ENCODE measurements around the gene CASP3.

CASP3 gene

DNA sequence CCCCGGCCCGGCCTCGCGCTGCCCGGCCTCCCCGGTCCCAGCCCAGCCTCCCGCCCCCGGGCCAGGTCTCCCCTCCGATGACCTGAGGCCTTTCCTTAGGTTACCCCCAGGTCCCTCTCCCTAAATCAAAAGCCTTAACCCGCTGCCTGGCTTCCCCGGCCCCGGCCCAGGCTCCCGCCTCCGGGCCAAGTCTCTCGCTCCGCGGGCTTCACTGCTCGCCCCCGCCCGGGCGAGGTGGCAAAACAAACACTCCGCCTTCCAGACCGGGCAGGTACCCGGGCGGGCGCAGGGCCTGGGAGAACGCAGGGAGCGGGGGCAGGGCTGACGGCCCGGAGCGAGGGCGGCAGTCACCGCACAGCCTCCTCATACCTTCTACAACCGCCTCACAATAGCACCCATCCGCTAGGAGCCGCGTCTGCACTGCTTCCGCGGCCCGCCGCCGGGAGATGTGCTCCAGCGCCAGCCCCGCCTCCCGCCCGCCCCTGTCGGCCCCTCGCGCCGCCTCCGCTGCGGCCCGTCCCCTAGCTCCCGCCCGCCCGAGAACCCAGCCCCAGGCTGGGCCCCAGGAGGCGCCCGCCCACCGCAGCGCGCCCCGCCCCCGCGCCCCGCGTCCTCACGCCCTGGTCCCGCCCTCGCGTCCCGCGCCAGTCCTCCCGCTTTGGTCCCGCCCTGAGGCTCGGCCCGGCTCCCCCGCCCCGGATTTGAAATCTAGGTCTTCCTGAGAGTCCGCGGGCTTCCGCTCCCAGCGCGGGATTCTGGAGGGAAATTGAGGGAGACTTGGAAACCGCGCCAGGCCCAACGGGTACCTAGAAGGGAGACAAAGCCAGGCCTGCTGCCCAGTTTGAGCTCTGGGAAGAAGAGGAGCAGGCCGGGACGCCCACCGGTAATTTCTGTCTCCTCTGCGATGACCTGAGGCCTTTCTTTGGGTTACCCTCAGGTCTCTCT, at the start of gene CASP3, which contains the start of gene PRIMPOL:
Gene CASP3 (minus strand): TSS at position 422 of the 945 bp plus-strand sequence. CDS start 10,994 bp downstream, outside the sequence.
Gene PRIMPOL (plus strand): TSS at position 713 of the 945 bp plus-strand sequence. CDS start 7,403 bp downstream, outside the sequence.
- peak; percentile 73 for DNase-seq (ENCODE audit: extremely low spot score, insufficient read length, low read depth)
- FAIRE-seq, result peak; percentile 87

DNA sequence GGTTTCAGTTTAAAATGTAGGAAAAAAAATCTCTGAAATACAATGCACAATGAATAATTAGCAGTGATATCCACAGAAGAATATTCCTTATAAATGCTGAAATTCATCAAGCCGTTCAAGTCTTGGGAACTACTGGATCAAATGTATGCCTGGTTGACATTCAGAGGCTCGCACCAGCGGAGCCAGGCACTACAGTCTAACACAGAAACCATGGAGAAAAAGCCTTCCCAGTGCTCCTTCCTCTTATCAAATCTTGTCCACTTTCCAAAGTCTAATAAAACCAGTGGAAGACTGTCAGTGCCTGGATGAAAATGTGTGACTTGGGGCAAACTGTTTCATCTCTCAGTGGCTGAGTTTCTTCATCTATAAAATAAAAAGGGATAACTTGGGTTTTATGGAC, 48.7 kb upstream of the CASP3 start:
- FAIRE-seq (no peak), DNase-seq (ENCODE audit: extremely low spot score, insufficient read length, low read depth) (no peak)

DNA sequence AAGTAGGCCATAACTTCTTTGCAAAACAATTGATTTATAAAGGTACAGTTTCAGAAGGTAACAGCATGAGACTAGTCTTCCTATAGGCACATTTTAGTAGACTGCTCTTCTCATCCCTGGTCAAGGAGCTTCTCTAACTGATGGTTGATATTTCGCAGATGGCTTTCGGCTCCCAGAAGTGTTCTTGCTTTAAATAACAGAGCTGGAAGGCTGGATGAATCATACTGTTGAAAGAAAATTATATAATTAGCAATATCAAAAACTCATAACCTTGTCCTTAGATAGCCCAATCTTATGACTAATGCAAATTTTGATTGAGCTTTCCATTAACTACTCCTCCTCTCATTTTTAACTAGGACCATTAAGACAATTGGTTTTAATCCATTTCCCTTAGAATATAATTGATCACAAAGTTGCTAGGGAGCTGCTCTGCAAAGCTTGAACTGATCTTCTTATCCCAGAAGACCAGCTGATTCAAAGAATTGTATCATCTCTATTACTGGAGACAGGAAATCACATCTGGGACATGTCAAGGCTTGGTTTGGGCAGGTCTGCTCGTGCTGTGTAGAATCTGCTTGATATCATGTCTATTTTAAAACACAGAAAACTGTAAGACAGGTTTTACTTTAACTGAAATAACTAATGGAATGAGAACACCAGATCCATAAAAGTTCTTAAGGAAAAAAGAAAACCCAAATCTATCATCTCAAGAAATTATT, 46.1 kb upstream of the CASP3 start:
- FAIRE-seq, result no peak

DNA sequence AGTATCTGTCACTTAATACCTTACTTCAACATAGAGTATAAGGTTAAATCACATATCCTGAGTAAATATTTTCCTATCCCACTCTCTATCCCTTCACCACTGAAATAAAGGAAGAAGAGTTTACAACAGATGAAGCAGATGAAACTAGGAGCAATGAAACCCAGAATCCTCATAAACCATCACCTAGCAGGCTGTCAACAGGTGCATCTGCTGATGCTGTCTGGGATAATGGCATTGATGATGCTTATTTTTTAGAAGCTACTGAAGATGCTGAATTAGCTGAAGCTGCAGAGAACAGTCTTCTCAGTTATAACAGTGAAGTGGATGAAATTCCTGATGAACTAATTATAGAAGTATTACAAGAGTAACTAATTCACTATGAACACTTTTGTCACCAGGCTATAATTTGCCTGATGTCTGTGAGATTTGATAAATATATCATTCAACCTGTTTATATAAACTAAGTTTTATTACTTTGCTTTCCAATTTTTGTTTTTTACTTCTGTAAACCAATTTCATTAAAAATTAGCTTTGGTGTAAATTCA, 45.2 kb upstream of the CASP3 start:
- no peak for FAIRE-seq
- DNase-seq (ENCODE audit: extremely low spot score, insufficient read length, low read depth), result no peak

More for the DNA sequence above, 46.1 kb upstream of the CASP3 start:
- DNase-seq (ENCODE audit: extremely low spot score, insufficient read length, low read depth), result no peak

DNA sequence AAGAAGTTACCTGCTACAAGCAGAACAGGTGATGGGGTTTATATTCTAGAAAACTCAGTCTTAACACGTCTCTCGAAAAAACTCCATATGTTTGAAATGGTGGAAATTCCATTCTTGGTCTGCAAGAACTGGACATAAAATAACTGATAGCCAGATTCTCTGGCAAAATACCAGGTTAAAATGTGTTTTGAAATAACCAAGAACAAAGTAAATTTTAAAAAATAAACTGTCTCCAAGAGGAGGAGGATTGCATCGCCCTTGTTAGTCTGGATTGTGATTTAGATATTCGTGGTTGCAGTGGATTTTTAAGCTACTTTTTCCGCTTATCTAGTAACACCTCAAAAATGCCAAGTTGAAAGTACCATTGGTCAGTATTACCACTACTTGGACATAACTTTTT, 43.8 kb upstream of the CASP3 start:
- no peak for FAIRE-seq
- DNase-seq (ENCODE audit: extremely low spot score, insufficient read length, low read depth), result no peak

DNA sequence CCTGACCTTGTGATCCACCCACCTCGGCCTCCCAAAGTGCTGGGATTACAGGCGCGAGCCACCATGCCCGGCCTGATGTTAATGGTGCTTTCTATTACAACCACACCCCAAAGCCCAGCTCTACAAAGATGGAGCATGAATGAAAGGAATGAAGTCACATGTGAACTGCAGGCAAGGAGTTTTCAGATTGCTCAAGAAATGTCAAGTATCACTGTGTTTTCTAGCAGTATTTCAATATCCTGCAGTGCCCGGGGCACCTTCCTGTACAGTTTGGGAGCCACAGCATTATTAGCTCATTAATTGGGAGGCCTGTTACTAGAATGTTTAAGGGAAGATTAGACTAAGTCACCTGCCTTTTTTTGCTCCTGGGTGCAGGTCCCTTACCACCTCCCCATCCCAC, 40.4 kb upstream of the CASP3 start:
- FAIRE-seq, result no peak
- no peak for DNase-seq (ENCODE audit: extremely low spot score, insufficient read length, low read depth)

DNA sequence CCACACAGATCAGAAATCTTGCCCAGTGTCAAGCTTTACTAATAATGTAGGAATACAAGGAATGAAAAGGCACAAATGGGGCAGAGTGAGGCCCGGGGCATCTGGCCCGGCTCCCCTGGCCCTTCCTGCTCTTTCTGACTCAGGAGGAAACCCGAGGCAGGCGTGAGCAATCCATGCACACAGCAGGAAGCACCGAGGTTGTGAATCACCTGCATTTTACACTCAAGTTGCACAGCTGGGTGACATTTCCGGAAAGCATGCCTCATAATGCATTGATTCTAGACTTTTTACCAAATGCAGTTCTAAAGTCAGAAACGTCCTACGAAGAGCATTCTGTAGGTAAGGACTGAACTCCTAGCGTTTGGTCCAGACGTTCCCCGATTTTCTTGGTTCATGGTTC, 39.2 kb upstream of the CASP3 start:
- FAIRE-seq, result no peak
- no peak for DNase-seq (ENCODE audit: extremely low spot score, insufficient read length, low read depth)

DNA sequence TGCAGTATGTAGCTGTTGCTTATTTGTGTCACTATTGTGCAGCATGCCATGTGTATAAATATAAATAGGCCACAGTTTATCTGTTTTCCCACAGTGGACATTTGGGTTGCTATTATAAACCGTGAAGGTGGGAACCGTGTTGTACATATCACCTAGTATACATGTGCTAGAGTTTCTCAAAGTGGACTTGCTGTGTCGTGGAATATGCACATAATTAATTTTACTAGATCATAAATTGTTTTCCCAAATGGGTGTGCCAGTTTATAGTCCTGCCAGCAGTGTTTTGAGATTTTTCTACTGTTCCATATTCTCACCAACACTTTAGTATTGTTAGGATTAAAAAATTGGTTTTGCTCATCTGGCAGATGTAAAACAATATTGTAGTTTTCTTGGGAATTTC, 38.8 kb upstream of the CASP3 start:
- no peak for DNase-seq (ENCODE audit: extremely low spot score, insufficient read length, low read depth)
- FAIRE-seq, result no peak

DNA sequence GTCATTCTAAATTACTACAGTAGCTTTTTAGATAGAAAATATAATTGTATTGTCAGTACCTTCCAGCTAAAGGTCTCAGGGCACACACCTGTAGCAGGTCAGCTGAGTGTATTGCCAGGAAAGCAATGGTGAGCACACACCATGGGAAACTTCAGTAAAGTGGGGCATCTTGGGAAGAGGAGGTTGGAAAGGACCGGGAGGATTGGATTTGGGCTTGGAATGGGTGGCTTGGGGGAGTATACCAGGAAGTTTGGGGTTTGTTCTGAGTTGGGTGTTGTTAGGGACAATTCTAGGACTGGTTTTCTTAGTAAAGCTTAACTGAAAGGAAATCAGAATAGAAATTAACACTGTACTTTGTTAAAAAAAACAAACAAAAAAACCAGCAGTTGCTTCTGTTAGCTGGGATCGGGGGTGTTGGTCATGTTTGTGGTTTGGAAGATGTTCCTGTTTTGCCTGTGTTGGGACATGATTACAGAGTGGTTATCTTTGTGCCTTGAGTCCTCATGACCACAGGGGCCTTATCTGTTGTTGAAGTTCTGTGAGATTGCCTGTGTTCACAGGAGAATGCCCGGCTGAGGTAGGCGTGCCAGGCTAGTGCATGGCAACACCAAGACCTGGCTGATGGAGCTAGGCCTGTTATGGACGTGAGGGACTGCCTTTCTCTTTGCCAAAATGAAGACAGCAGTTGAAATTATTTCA, 35.4 kb upstream of the CASP3 start:
- DNase-seq (ENCODE audit: extremely low spot score, insufficient read length, low read depth) (no peak), FAIRE-seq (no peak)

DNA sequence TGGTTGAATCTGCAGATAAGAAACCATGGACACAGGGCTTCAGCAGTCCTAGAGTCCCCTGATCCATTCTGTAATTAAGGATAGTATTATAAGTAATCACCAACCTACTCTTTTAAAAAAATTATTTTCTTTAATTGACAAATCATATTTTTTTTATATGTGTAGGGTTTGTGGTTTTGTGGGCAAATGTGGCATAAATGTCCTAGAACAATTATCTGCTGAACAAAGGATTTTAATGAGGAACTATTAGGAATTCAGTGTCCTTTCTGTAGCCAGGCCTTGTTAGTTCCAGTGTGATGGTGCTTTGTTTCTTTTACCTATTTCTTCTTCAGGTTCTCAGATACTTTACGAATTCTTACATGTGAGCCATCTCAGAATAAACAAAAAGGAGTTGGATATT, 32.7 kb upstream of the CASP3 start:
- FAIRE-seq (no peak), DNase-seq (ENCODE audit: extremely low spot score, insufficient read length, low read depth) (no peak)

DNA sequence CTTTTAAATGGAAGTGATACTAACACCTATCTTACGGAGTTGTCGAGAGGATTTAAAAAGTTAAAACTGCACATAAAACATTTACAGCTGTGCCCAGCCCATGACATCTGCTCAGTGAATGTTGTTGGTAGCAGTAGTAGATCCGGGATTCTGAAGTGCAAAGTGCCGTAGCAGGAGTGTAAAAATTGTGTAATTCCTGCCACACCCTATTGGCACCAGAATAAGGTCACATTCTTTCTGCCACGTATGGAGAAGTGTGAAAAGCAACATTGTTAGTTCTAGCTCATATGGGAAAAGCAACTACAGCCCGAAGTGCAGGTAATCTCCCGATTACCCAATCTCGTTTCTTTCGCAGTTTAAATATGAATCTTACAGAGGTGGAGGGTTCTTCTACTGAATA, 31.5 kb upstream of the CASP3 start:
- no peak for DNase-seq (ENCODE audit: extremely low spot score, insufficient read length, low read depth)
- no peak for FAIRE-seq

DNA sequence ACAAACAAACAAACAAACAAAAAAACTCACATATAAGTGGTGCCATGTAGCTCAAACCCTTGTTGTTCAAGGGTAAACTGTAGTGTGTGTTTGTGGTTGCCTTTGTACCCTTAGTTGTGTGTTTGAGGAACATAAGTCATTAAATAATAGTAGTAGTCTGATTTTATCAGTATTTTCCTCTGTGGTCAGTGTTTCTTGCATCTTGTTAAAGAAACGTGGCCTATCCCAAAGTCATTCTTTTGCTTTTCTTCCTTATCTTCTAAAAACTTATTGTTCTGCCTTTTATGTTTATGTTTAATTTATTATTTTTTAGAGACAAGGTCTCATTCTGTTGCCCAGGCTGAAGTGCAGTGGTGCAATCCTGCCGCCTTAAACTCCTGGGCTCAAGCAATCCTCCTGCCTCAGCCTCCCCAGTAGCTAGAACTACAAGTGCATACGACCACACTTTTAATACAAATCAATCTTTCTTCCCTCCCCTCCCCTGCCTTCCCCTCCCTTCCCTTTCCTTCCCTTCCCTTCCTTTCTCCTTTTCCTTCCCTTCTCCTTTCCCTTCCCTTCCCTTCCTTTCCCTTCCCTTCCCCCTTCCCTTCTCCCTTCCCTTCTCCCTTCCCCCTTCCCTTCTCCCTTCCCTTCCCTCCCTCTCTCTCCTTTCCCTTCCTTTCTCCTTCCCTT, 26.7 kb upstream of the CASP3 start:
- FAIRE-seq (no peak), DNase-seq (ENCODE audit: extremely low spot score, insufficient read length, low read depth) (no peak)

DNA sequence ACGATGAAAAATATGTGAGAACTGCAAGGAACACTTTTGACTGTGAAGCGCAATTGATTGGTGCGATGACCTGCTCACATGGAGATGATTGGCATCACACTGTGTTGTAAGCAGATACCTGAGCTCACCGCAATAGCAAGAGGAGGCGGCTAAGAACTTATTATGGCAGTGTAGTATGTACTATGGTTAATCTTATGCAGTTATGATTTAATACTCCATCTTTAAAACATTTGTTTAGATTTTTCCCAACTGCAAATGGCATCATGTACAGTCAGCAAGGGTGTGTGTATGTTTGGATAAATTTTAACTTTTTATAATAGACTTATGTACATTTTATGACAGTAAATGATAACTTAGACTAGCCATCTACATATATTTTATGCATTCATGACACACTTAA, 25.8 kb upstream of the CASP3 start:
- no peak for DNase-seq (ENCODE audit: extremely low spot score, insufficient read length, low read depth)
- no peak for FAIRE-seq

DNA sequence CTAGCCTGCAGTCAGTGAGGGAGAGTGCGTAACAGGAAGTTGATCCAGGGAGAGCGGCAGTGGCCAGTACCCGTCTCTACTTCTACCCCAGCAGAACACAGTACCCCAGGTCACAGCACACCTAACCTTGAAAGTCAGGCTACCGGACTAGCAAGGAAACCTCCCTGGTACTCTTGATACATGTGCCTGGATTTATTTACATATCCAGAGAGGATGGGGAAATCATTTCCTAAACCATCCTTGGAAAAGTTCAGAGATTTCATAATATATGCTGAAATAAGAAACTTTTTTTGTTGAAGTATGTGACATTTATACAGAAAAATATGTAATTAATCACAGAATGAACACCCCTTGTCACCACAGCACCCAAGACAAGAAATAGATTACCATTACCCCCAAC, 24.8 kb upstream of the CASP3 start:
- FAIRE-seq (no peak), DNase-seq (ENCODE audit: extremely low spot score, insufficient read length, low read depth) (no peak)

DNA sequence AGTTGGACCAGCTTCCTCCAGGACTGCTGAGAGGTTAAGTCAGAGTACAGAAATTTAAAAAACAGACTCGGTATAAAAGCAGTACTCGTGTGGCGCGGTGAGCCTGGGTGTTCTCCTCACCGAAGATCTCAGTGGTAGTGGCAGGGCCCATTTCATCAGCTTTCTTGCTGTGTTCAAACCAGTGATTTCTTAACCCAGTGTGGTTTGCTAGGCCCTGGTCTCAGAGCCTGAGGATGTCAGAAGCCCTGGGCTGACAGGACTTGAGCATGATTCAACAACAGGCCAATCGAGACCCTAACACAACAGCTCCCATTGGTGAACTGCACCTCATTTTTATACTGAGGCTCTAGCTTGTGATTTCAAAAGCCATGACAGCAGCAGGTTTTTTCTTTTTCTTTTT, 23.5 kb upstream of the CASP3 start:
- no peak for DNase-seq (ENCODE audit: extremely low spot score, insufficient read length, low read depth)
- no peak for FAIRE-seq

DNA sequence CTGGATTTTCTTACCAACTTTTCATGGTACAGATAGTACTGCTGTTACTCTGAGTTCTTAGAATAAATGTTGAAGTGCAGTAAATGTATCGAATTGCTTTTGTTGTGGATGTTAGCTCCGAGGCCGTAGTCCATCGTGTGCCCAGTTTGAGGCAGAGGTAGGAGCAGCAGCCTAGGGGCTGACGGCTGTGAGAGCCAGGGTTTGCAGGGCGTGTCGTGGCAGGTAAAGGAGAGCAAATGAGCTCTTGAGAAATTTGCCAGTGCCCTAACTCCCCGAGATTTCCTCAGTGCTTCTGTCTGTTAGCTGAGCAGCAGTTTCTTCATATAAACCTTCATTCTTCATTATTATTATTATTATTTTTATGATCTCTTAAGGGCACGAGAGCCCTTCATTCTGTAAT, 21.9 kb upstream of the CASP3 start:
- FAIRE-seq, result no peak
- no peak for DNase-seq (ENCODE audit: extremely low spot score, insufficient read length, low read depth)

DNA sequence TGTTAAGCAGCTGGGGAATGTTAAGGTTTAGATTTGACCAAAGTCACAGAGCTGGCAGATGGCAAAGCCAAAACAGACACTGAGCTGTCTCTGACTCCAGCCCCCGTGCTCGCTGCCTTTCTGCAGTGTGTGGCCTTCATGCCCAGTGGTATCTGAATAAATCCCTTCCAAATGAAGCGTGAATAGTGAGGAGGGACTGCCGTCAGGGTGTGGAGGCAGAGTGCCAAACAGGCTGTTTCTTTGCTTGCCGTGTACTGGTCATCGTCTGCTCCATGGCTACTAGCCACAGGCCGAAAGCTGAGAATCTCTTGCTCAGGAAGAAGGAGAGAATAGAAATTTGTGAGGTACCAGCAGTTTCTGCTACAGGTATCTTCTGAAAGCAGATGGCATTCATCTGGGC, 20.0 kb upstream of the CASP3 start:
- DNase-seq (ENCODE audit: extremely low spot score, insufficient read length, low read depth), result no peak
- FAIRE-seq, result no peak

DNA sequence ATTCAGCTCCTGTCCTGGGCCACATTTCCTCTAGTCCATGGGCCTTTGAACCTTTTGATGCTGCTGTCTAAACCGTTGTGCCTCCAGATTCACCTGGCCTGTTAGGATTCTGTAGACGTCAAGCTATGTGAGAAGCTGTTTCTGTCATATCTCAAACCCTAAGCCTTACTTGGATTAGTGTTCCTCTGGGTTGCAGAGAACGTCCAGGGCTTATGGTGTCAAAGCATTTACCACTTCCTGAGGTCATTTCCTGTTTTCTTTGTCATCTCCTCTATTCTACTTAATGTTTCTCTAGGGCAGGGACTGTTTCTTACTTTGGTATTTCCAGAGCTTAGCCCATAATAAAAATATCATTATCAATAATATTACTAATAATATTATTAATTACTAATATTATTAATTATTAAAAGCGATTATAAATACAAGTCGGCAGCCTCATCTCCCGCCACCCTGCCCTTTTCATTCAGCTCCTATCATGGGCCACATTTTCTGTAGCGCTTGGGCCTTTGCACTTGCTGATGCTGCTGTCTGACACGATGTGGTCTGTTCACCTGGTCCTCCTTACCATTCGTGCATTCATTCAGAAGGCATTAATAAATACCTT, 19.4 kb upstream of the CASP3 start:
- no peak for FAIRE-seq
- no peak for DNase-seq (ENCODE audit: extremely low spot score, insufficient read length, low read depth)

DNA sequence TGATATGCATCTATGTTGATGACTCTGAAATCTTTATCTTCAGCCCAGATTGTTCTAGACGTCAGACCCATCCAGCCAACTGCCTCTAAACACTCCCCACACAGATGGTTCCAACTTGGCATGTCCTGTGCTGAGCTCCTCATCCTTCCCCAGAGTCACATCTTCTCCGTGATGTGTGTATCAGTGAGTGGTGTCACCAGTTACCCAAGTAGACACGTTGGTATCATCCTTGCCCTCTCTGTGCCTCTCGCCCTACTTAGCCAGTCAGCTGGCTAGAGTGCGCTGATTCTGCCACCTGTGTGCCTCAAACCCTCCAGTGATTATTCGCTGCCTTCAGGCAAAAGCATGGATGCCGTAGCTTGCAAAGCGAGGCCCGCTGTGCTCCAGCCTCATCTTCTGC, 18.8 kb upstream of the CASP3 start:
- FAIRE-seq, result no peak
- DNase-seq (ENCODE audit: extremely low spot score, insufficient read length, low read depth), result no peak

Measured in GM18507 (cell line).